GM12864 (cell line): ENCODE measurements around the gene VPS50.

Experiments
- DNase-seq: peaks from one replicate; pipeline ENCODE4 v3.0.0-alpha.2; 2011; ENCODE audit warnings: low read depth
- H3K4me3 ChIP-seq: 2 replicates; pipeline ENCODE4 v1.5.1; 2011; ENCODE audit warnings: mild to moderate bottlenecking, low read depth, low read length, control low read depth
- TF ChIP-seq, protein P1 (sequence below): IDR thresholded peaks from 2 replicates; pipeline ENCODE4 v1.5.1; 2011; ENCODE audit warnings: low read depth, mild to moderate bottlenecking, moderate library complexity, low read length, control low read depth, inconsistent platforms; ENCODE audit errors: missing control alignments

Gene VPS50

DNA sequence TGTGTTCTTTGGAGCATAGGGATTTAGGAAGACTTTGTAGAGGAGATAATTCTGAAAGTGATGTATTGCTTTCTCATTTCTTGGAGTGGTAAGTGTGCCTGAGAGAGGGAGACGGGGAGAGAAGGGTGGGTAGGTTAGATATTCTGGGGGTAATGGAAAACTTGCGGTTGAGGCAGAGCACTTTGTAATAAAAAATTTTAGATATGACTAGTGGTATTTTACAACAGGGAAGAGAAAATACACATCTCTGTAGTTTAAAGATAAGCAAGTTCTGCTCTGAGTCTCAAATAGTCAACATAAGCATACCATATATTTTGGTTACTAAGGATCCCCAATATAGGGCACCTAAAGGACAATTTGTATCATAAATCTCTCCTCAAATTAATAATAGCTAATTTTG, 6.6 kb downstream of the VPS50 start:
- TF ChIP-seq, protein P1, sequence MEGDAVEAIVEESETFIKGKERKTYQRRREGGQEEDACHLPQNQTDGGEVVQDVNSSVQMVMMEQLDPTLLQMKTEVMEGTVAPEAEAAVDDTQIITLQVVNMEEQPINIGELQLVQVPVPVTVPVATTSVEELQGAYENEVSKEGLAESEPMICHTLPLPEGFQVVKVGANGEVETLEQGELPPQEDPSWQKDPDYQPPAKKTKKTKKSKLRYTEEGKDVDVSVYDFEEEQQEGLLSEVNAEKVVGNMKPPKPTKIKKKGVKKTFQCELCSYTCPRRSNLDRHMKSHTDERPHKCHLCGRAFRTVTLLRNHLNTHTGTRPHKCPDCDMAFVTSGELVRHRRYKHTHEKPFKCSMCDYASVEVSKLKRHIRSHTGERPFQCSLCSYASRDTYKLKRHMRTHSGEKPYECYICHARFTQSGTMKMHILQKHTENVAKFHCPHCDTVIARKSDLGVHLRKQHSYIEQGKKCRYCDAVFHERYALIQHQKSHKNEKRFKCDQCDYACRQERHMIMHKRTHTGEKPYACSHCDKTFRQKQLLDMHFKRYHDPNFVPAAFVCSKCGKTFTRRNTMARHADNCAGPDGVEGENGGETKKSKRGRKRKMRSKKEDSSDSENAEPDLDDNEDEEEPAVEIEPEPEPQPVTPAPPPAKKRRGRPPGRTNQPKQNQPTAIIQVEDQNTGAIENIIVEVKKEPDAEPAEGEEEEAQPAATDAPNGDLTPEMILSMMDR, result no peak
- DNase-seq, result no peak
- H3K4me3 ChIP-seq, result no peak overlapping the region

GRCh38 chr7:93239824-93240223, 7.7 kb downstream of the VPS50 start:
- TF ChIP-seq, protein P1, result no peak
- DNase-seq, result no peak

GRCh38 chr7:93242106-93242505, 9.9 kb downstream of the VPS50 start:
- H3K4me3 ChIP-seq, result no peak overlapping the region
- DNase-seq, result no peak
- TF ChIP-seq, protein P1, result no peak

More at GRCh38 chr7:93239824-93240223, 7.7 kb downstream of the VPS50 start:
- no peak overlapping the region for H3K4me3 ChIP-seq

DNA sequence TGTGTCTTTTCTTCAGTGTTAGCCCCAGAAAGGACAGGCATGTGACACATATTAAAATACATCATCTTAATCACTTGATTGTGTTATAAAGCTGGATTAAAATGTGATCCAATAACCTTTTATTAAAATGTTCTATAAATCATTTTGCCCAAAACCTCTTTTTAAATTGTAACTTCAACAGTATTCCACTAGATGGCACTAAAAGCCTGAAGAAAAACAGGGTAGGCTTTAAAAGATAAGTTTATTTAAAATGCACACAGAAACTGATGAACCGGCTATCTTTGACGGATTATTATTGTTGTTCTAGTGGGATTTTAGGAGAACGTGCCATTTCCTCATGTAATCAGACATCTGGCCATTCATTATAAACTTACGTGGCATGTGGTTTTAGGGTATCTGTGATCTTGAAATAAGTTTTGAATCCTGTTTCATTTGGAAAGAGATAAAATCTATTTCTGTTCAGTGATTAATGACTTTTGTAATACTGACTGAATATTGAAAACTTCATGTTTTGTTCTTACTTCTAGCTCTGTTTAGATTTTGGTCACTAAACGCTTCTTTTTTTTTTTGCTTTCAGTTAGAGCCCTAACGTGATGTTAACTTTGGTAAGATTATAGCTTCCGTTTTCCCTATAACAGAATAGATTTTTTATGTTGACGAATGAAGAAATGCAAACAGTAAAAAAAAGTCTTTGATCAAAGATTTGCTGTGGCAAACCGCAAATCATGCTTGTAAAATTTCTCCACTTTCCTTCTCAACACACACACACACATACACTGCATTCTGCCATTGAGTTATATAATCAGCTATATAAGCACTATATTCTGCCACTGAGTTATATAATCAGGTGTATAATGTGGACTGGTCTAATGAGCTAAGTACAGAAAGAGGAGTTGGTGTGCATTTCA, 13.6 kb downstream of the VPS50 start:
- TF ChIP-seq, protein P1, result peak; percentile 36

GRCh38 chr7:93249491-93250148, 17.5 kb downstream of the VPS50 start:
- DNase-seq, result no peak
- no peak overlapping the region for H3K4me3 ChIP-seq
- TF ChIP-seq, protein P1, result no peak

More for the DNA sequence above, 13.6 kb downstream of the VPS50 start:
- no peak overlapping the region for H3K4me3 ChIP-seq
- no peak for DNase-seq

GRCh38 chr7:93258661-93259060, 26.5 kb downstream of the VPS50 start:
- no peak for DNase-seq

More at GRCh38 chr7:93258661-93259060, 26.5 kb downstream of the VPS50 start:
- TF ChIP-seq, protein P1, result no peak
- H3K4me3 ChIP-seq, result no peak overlapping the region
